Panc1 (cell line): ENCODE results near the gene RNF39.

Source experiments
- POLR2AphosphoS5 ChIP-seq: IDR thresholded peaks from 2 replicates; pipeline ENCODE4 v1.6.1; 2012; ENCODE audit warnings: mild to moderate bottlenecking, low read depth, low read length, moderate library complexity
- SIN3A ChIP-seq: IDR thresholded peaks from 2 replicates; pipeline ENCODE4 v1.6.1; 2012; ENCODE audit warnings: low read depth, mild to moderate bottlenecking, low read length, moderate library complexity, borderline replicate concordance; ENCODE audit not compliant: insufficient read depth
- TF ChIP-seq, protein P1 (sequence below): fragments of 450-650 bp; IDR thresholded peaks from 2 replicates; pipeline ENCODE4 v1.5.1; 2017; ENCODE audit warnings: mild to moderate bottlenecking
- TF ChIP-seq, protein P2 (sequence below), 2 experiments: IDR thresholded peaks; 2 replicates each; pipeline ENCODE4 v1.6.1; 2011 to 2012; ENCODE audit warnings: low read depth in 2 of 2, control low read depth in 1 of 2, low read length in 1 of 2, mild to moderate bottlenecking in 1 of 2, moderate library complexity in 1 of 2; ENCODE audit not compliant: insufficient read depth in 1 of 2

DNA sequence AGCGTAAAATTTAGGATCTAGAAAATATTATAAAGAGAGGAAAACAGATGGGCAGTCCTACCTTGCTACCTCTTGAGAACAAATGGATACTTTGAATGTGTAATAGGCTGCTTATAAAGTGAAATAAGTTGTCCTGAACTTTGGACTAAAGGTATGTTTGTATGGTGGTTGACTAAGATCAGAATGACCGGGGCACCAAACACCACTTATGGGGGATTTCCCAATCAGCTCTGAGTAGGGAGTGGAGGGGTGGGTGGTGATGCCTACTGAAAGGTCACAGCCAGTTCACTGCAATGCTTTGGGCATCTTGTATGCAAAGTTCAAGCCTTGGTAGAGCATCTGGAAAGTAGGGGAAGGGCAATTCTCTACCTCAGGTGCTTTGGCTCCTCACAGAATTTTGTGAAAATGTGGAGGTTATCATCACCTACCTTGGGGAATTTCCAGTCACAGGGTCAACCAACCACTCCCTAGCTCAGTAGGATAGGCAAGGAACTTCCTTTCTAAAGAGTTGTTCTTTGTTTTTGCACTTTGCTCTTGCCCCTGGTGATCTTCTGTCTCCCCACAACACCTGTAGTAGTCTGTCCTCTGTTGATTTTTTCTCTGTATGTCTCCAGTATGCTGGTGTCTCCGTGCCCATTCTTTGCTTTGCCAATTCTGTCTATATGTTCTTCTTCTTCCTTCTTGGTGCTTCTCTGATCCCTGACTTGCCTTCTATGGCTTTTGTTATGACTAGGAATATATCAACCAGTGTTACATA lies 37.6 kb upstream of the RNF39 start, which contains the start of gene TRIM31:
- TF ChIP-seq, protein P1, sequence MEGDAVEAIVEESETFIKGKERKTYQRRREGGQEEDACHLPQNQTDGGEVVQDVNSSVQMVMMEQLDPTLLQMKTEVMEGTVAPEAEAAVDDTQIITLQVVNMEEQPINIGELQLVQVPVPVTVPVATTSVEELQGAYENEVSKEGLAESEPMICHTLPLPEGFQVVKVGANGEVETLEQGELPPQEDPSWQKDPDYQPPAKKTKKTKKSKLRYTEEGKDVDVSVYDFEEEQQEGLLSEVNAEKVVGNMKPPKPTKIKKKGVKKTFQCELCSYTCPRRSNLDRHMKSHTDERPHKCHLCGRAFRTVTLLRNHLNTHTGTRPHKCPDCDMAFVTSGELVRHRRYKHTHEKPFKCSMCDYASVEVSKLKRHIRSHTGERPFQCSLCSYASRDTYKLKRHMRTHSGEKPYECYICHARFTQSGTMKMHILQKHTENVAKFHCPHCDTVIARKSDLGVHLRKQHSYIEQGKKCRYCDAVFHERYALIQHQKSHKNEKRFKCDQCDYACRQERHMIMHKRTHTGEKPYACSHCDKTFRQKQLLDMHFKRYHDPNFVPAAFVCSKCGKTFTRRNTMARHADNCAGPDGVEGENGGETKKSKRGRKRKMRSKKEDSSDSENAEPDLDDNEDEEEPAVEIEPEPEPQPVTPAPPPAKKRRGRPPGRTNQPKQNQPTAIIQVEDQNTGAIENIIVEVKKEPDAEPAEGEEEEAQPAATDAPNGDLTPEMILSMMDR = no peak
- TF ChIP-seq, protein P2, sequence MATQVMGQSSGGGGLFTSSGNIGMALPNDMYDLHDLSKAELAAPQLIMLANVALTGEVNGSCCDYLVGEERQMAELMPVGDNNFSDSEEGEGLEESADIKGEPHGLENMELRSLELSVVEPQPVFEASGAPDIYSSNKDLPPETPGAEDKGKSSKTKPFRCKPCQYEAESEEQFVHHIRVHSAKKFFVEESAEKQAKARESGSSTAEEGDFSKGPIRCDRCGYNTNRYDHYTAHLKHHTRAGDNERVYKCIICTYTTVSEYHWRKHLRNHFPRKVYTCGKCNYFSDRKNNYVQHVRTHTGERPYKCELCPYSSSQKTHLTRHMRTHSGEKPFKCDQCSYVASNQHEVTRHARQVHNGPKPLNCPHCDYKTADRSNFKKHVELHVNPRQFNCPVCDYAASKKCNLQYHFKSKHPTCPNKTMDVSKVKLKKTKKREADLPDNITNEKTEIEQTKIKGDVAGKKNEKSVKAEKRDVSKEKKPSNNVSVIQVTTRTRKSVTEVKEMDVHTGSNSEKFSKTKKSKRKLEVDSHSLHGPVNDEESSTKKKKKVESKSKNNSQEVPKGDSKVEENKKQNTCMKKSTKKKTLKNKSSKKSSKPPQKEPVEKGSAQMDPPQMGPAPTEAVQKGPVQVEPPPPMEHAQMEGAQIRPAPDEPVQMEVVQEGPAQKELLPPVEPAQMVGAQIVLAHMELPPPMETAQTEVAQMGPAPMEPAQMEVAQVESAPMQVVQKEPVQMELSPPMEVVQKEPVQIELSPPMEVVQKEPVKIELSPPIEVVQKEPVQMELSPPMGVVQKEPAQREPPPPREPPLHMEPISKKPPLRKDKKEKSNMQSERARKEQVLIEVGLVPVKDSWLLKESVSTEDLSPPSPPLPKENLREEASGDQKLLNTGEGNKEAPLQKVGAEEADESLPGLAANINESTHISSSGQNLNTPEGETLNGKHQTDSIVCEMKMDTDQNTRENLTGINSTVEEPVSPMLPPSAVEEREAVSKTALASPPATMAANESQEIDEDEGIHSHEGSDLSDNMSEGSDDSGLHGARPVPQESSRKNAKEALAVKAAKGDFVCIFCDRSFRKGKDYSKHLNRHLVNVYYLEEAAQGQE (IDR thresholded peaks at IDR 0.05; ENCODE audit: insufficient read depth in 1 of 2, low read depth in 2 of 2, low read length in 1 of 2) = no peak
- no peak for TF ChIP-seq POLR2AphosphoS5
- TF ChIP-seq SIN3A = no peak
